ENCODE measurements around the gene SPRY4. TPM values are rescaled to one million over a fixed set of nuclear protein-coding genes. Genes with fewer than 3 reads are reported as not detected.
A peak's percentile ranks its signal among the peaks of the same experiment; 100 is the strongest.

The SPRY4 gene, protein sequence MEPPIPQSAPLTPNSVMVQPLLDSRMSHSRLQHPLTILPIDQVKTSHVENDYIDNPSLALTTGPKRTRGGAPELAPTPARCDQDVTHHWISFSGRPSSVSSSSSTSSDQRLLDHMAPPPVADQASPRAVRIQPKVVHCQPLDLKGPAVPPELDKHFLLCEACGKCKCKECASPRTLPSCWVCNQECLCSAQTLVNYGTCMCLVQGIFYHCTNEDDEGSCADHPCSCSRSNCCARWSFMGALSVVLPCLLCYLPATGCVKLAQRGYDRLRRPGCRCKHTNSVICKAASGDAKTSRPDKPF
- 99.6 to 140 TPM (median 103 TPM) in 3 replicates for total RNA-seq (2021)
- percentile 97 among the genes with signal in this experiment for Bru-seq, nascent RNA
- long read RNA-seq, experiment 1, full-length matches to known transcripts, result 335 of 352 reads
- long read RNA-seq, experiment 1, partial matches to known transcripts, result 0 of 352 reads
- long read RNA-seq, experiment 1, other reads (novel, unspliced or antisense), result 17 of 352 reads
- long read RNA-seq, experiment 2, full-length matches to known transcripts, result 125 of 128 reads
- long read RNA-seq, experiment 2, partial matches to known transcripts, result 0 of 128 reads
- long read RNA-seq, experiment 2, other reads (novel, unspliced or antisense), result 3 of 128 reads
- long read RNA-seq, experiment 3, full-length matches to known transcripts, result 5 of 5 reads
- long read RNA-seq, experiment 3, partial matches to known transcripts, result 0 of 5 reads
- long read RNA-seq, experiment 3, other reads (novel, unspliced or antisense), result 0 of 5 reads

DNA sequence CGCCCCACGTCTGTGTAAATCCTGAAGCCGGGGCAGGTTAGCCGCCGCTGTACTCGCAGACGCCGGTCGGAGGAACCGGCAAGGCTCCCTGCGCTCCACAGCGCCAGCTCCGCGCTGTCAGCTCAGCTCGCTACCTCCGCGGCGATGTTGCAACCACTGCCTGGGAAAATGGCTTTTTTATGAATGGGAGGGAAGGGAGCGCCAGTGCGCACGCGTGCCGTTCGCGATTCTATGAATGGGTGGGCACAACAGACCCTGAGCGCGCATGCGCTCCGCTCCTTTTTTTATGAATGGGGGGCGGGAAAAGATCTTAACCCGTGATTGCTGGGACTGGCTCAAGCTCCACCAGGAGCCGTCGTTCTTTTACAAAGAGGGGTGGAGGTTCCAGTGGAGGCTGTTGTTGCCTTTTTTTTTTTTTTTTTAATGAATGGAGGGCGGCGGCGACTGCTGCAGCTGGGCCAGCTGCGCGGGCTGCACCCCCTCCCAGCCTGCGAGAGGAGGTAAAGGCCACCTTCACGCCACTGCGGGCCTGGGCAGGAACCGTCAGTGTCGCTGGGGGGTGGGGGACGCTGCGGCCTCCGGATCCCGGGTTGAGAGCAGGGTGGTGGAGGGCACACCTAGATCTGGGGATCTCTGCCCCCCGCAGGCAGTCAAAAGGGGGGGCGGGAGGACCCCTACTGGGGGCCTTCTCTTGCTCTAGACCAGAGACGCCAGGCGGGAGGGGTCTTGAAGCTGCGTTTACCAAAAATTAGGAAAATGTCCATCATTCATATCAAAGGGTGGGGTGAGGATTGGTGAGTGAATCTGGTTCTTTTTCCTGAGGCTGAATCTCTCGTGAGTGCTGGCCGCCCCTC, at the start of gene SPRY4:
Gene SPRY4 (minus strand): TSS at position 151 of the 854 bp plus-strand sequence. CDS start 9,913 bp downstream, outside the sequence.
- ChIA-PET CTCF (interaction anchor here (0.6 to 3.9 kb wide), 13 partner anchors 15 to 511 kb away, joined by 3 to 59 read pairs (median 4); no protein-coding TSS in a partner anchor), POLR2A (interaction anchor here (0.5 to 3.8 kb wide), 19 partner anchors 9 to 1323 kb away, joined by 3 to 83 read pairs (median 4); no protein-coding TSS in a partner anchor)
- Mint-ChIP-seq H3K4me3 (peak within 1 kb of the TSS; percentile 96), H3K36me3 (peaks cover 35% of the 10 kb centered on the region), H3K4me1 (peaks cover 62% of the 10 kb centered on the region), H3K27ac (peak within 1 kb of the TSS; percentile 93), H3K9me3 (no peaks in the 10 kb centered on the region), H3K27me3 (ENCODE audit: low read depth) (no peaks in the 10 kb centered on the region; the same call in 1 of the 2 replicates)
- peak; percentile 25 for ATAC-seq
- DNase-seq (ENCODE audit: low spot score), result peak; percentile 95
- TF ChIP-seq NFATC4 (CRISPR knock-in tag; IDR thresholded peaks at IDR 0.05) (no peak), SMAD4 (CRISPR knock-in tag; IDR thresholded peaks at IDR 0.05) (no peak), EMX1 (CRISPR knock-in tag; IDR thresholded peaks at IDR 0.05) (no peak), OVOL2 (CRISPR knock-in tag; IDR thresholded peaks at IDR 0.05; ENCODE audit: borderline replicate concordance) (no peak), NR3C1 (CRISPR knock-in tag; conservative IDR thresholded peaks at IDR 0.05; ENCODE audit: low read depth) (no peak), CREB1 (CRISPR knock-in tag; IDR thresholded peaks at IDR 0.05) (0 out of 2 replicates have a peak, but pooled peaks have one; percentile 12), ZNF416 (CRISPR knock-in tag; IDR thresholded peaks at IDR 0.05) (no peak), ETV6 (CRISPR knock-in tag; IDR thresholded peaks at IDR 0.05) (peak; percentile 21; the same call in 1 of the 2 replicates), NR1H2 (CRISPR knock-in tag; IDR thresholded peaks at IDR 0.05) (no peak), ZNF671 (CRISPR knock-in tag; IDR thresholded peaks at IDR 0.05) (no peak), PRRX2 (CRISPR knock-in tag; IDR thresholded peaks at IDR 0.05) (no peak), GRHL2 (CRISPR knock-in tag; IDR thresholded peaks at IDR 0.05; ENCODE audit: insufficient replicate concordance, severe bottlenecking) (no peak), TCF7 (CRISPR knock-in tag; IDR thresholded peaks at IDR 0.05; ENCODE audit: low read depth) (no peak)
- TF ChIP-seq, protein P1, sequence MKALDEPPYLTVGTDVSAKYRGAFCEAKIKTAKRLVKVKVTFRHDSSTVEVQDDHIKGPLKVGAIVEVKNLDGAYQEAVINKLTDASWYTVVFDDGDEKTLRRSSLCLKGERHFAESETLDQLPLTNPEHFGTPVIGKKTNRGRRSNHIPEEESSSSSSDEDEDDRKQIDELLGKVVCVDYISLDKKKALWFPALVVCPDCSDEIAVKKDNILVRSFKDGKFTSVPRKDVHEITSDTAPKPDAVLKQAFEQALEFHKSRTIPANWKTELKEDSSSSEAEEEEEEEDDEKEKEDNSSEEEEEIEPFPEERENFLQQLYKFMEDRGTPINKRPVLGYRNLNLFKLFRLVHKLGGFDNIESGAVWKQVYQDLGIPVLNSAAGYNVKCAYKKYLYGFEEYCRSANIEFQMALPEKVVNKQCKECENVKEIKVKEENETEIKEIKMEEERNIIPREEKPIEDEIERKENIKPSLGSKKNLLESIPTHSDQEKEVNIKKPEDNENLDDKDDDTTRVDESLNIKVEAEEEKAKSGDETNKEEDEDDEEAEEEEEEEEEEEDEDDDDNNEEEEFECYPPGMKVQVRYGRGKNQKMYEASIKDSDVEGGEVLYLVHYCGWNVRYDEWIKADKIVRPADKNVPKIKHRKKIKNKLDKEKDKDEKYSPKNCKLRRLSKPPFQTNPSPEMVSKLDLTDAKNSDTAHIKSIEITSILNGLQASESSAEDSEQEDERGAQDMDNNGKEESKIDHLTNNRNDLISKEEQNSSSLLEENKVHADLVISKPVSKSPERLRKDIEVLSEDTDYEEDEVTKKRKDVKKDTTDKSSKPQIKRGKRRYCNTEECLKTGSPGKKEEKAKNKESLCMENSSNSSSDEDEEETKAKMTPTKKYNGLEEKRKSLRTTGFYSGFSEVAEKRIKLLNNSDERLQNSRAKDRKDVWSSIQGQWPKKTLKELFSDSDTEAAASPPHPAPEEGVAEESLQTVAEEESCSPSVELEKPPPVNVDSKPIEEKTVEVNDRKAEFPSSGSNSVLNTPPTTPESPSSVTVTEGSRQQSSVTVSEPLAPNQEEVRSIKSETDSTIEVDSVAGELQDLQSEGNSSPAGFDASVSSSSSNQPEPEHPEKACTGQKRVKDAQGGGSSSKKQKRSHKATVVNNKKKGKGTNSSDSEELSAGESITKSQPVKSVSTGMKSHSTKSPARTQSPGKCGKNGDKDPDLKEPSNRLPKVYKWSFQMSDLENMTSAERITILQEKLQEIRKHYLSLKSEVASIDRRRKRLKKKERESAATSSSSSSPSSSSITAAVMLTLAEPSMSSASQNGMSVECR (CRISPR knock-in tag; IDR thresholded peaks at IDR 0.05; ENCODE audit: borderline replicate concordance), result no peak; the same call in none of the 2 replicates
- TF ChIP-seq, protein P2, sequence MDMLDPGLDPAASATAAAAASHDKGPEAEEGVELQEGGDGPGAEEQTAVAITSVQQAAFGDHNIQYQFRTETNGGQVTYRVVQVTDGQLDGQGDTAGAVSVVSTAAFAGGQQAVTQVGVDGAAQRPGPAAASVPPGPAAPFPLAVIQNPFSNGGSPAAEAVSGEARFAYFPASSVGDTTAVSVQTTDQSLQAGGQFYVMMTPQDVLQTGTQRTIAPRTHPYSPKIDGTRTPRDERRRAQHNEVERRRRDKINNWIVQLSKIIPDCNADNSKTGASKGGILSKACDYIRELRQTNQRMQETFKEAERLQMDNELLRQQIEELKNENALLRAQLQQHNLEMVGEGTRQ (CRISPR knock-in tag; IDR thresholded peaks at IDR 0.05), result no peak
- TF ChIP-seq, protein P3, sequence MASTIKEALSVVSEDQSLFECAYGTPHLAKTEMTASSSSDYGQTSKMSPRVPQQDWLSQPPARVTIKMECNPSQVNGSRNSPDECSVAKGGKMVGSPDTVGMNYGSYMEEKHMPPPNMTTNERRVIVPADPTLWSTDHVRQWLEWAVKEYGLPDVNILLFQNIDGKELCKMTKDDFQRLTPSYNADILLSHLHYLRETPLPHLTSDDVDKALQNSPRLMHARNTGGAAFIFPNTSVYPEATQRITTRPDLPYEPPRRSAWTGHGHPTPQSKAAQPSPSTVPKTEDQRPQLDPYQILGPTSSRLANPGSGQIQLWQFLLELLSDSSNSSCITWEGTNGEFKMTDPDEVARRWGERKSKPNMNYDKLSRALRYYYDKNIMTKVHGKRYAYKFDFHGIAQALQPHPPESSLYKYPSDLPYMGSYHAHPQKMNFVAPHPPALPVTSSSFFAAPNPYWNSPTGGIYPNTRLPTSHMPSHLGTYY (CRISPR knock-in tag; IDR thresholded peaks at IDR 0.05), result no peak
- TF ChIP-seq, protein P4, sequence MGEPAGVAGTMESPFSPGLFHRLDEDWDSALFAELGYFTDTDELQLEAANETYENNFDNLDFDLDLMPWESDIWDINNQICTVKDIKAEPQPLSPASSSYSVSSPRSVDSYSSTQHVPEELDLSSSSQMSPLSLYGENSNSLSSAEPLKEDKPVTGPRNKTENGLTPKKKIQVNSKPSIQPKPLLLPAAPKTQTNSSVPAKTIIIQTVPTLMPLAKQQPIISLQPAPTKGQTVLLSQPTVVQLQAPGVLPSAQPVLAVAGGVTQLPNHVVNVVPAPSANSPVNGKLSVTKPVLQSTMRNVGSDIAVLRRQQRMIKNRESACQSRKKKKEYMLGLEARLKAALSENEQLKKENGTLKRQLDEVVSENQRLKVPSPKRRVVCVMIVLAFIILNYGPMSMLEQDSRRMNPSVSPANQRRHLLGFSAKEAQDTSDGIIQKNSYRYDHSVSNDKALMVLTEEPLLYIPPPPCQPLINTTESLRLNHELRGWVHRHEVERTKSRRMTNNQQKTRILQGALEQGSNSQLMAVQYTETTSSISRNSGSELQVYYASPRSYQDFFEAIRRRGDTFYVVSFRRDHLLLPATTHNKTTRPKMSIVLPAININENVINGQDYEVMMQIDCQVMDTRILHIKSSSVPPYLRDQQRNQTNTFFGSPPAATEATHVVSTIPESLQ (CRISPR knock-in tag; IDR thresholded peaks at IDR 0.05), result no peak
- TF ChIP-seq, protein P5, sequence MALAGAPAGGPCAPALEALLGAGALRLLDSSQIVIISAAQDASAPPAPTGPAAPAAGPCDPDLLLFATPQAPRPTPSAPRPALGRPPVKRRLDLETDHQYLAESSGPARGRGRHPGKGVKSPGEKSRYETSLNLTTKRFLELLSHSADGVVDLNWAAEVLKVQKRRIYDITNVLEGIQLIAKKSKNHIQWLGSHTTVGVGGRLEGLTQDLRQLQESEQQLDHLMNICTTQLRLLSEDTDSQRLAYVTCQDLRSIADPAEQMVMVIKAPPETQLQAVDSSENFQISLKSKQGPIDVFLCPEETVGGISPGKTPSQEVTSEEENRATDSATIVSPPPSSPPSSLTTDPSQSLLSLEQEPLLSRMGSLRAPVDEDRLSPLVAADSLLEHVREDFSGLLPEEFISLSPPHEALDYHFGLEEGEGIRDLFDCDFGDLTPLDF (CRISPR knock-in tag; IDR thresholded peaks at IDR 0.05), result 0 out of 2 replicates have a peak, but pooled peaks have one; percentile 5
- TF ChIP-seq, protein P6, sequence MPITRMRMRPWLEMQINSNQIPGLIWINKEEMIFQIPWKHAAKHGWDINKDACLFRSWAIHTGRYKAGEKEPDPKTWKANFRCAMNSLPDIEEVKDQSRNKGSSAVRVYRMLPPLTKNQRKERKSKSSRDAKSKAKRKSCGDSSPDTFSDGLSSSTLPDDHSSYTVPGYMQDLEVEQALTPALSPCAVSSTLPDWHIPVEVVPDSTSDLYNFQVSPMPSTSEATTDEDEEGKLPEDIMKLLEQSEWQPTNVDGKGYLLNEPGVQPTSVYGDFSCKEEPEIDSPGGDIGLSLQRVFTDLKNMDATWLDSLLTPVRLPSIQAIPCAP (CRISPR knock-in tag; IDR thresholded peaks at IDR 0.05), result no peak
- TF ChIP-seq, protein P7, sequence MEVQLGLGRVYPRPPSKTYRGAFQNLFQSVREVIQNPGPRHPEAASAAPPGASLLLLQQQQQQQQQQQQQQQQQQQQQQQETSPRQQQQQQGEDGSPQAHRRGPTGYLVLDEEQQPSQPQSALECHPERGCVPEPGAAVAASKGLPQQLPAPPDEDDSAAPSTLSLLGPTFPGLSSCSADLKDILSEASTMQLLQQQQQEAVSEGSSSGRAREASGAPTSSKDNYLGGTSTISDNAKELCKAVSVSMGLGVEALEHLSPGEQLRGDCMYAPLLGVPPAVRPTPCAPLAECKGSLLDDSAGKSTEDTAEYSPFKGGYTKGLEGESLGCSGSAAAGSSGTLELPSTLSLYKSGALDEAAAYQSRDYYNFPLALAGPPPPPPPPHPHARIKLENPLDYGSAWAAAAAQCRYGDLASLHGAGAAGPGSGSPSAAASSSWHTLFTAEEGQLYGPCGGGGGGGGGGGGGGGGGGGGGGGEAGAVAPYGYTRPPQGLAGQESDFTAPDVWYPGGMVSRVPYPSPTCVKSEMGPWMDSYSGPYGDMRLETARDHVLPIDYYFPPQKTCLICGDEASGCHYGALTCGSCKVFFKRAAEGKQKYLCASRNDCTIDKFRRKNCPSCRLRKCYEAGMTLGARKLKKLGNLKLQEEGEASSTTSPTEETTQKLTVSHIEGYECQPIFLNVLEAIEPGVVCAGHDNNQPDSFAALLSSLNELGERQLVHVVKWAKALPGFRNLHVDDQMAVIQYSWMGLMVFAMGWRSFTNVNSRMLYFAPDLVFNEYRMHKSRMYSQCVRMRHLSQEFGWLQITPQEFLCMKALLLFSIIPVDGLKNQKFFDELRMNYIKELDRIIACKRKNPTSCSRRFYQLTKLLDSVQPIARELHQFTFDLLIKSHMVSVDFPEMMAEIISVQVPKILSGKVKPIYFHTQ (CRISPR knock-in tag; IDR thresholded peaks at IDR 0.05), result 0 out of 2 replicates have a peak, but pooled peaks have one; percentile 21

All from WTC11 (cell line).